MM.1S (cell line): ENCODE measurements around the gene MCUR1.
"Not testable (repeated sequence)": the region's sequence is repeated elsewhere in the genome, so short reads cannot be mapped to it uniquely, and the experiment has no call there.

ENCODE experiments used
- EZH2 ChIP-seq: fragments of 300-600 bp; sonication (generic); optimal IDR thresholded peaks from 2 replicates; pipeline ENCODE3; 2017; ENCODE audit warnings: low read depth, mild to moderate bottlenecking, antibody characterized with exemption, low read length, mixed read lengths
- TF ChIP-seq, protein P1 (sequence below): fragments of 300-600 bp; sonication (generic); IDR thresholded peaks from 2 replicates; pipeline ENCODE4 v1.5.1; 2016; ENCODE audit warnings: antibody characterized with exemption, low read length, mixed read lengths

DNA sequence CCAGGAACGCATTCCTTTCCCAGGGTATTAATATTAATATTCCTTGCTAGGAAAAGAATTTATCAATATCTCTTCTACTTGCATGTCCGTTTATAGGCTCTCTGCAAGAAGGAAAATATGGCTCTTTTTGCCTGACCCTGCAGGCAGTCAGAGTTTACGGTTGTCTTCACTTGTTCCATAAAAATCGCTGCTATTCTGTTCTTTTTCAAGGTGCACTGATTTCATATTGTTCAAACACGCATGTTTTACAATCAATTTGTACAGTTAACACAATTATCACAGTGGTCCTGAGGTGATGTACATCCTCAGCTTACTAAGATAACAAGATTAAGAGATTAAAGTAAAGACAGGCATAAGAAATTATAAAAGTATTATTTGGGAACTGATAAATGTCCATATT lies 15.1 kb upstream of the MCUR1 start:
- TF ChIP-seq, protein P1, sequence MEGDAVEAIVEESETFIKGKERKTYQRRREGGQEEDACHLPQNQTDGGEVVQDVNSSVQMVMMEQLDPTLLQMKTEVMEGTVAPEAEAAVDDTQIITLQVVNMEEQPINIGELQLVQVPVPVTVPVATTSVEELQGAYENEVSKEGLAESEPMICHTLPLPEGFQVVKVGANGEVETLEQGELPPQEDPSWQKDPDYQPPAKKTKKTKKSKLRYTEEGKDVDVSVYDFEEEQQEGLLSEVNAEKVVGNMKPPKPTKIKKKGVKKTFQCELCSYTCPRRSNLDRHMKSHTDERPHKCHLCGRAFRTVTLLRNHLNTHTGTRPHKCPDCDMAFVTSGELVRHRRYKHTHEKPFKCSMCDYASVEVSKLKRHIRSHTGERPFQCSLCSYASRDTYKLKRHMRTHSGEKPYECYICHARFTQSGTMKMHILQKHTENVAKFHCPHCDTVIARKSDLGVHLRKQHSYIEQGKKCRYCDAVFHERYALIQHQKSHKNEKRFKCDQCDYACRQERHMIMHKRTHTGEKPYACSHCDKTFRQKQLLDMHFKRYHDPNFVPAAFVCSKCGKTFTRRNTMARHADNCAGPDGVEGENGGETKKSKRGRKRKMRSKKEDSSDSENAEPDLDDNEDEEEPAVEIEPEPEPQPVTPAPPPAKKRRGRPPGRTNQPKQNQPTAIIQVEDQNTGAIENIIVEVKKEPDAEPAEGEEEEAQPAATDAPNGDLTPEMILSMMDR, result not testable (repeated sequence)
- not testable (repeated sequence) for TF ChIP-seq EZH2
